Upper lobe of right lung (tissue), 1 donor: ENCODE measurements around the gene TRMT61A. TPM values are rescaled to one million over a fixed set of nuclear protein-coding genes. Genes with fewer than 3 reads are reported as not detected.
A peak's percentile ranks its signal among the peaks of the same experiment; 100 is the strongest.
"Not testable (repeated sequence)": the region's sequence is repeated elsewhere in the genome, so short reads cannot be mapped to it uniquely, and the experiment has no call there.

Experiments
- ATAC-seq: fragments of 200-7000 bp; cut with Tn5 transposase; one replicate; pipeline ENCODE4 v1.9.1; 2020; ENCODE audit warnings: mild to moderate bottlenecking, moderate library complexity
- DNase-seq: peaks from one replicate; pipeline ENCODE4 v3.0.0-alpha.2; 2020
- H3K27ac ChIP-seq: fragments of 200-600 bp; one replicate; pipeline ENCODE4 v1.8.0; 2022
- H3K27me3 ChIP-seq: fragments of 200-600 bp; one replicate; pipeline ENCODE4 v1.8.0; 2022; ENCODE audit warnings: mild to moderate bottlenecking
- H3K36me3 ChIP-seq: fragments of 200-600 bp; one replicate; pipeline ENCODE4 v1.8.0; 2022
- H3K4me1 ChIP-seq: fragments of 200-600 bp; one replicate; pipeline ENCODE4 v1.8.0; 2022
- H3K4me3 ChIP-seq: fragments of 200-600 bp; one replicate; pipeline ENCODE4 v1.8.0; 2022; ENCODE audit warnings: mild to moderate bottlenecking
- H3K9me3 ChIP-seq: fragments of 200-600 bp; one replicate; pipeline ENCODE4 v1.8.0; 2022
- CTCF ChIP-seq: fragments of 200-600 bp; IDR thresholded peaks from one replicate; pipeline ENCODE4 v1.8.0; 2022; ENCODE audit warnings: antibody characterized with exemption
- intact Hi-C: fragments of 100-400 bp; cut with DNase I; formaldehyde crosslinking; loops from one replicate; pipeline ENCODE4 v1.11.0; 2022
- total RNA-seq: library from RNA; stranded (reverse); fragmentation: NEBNext Ultra II Directional; extraction: Animal tissue kit (Norgen Biotek cat#: 25700); gene quantifications from one replicate; pipeline ENCODE4 v1.2.1, GENCODE V29; 2021
- donor health status: DM: no; HTN: yes; CAD: no; lungs with severe emphysema.

TRMT61A gene
- total RNA-seq, 1 donor from 2014 or later = 11.6 TPM

DNA sequence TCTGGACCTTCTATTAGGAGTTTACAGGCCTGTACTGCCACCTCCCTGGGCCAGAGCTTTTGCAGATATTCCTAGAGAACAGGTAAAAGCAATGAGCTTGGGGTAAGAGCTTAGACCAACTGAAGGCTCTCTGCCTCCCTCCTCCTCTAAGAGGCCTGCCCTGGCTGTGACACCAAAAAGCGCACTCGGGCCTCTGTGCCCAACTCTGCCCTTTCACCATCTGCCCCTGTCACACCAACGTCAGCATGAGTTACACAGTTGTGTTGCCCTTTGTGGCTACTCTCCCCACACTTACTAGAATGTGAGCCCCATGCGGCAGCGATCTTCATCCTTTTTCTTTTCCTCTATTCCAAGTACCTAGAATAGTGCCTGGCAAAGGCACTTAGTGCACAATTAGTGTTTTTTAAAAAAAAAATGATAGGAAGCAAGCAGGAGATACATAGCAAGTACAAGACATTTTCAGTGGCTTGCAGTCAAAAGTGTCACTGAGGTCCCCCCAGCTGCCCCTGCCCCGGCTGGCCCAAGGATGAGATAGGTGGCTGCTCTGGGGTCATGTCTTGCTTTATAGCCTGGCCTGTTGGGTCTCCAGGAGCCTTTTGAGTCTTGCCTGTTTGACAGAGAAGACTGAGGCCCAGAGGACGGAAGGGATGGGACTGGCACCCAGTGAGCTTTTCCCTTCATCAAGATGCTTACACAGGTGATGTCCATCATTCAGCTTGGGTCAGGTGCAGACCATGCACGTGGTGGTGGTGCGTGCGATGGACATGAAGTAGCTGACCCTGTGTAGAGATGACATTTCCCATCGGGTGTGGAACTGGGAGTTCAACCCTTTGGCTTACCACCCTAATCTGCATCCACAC lies 18.9 kb upstream of the TRMT61A start:
- ATAC-seq (no peak), DNase-seq (peak; percentile 59)
- Histone ChIP-seq H3K4me1 (peaks cover 22% of the 10 kb centered on the region), H3K9me3 (no peaks in the 10 kb centered on the region), H3K36me3 (peaks cover 43% of the 10 kb centered on the region), H3K4me3 (no peak overlapping the region), H3K27me3 (no peaks in the 10 kb centered on the region), H3K27ac (no peak overlapping the region)
- no peak for TF ChIP-seq CTCF
- intact Hi-C loops = no loop called here

DNA sequence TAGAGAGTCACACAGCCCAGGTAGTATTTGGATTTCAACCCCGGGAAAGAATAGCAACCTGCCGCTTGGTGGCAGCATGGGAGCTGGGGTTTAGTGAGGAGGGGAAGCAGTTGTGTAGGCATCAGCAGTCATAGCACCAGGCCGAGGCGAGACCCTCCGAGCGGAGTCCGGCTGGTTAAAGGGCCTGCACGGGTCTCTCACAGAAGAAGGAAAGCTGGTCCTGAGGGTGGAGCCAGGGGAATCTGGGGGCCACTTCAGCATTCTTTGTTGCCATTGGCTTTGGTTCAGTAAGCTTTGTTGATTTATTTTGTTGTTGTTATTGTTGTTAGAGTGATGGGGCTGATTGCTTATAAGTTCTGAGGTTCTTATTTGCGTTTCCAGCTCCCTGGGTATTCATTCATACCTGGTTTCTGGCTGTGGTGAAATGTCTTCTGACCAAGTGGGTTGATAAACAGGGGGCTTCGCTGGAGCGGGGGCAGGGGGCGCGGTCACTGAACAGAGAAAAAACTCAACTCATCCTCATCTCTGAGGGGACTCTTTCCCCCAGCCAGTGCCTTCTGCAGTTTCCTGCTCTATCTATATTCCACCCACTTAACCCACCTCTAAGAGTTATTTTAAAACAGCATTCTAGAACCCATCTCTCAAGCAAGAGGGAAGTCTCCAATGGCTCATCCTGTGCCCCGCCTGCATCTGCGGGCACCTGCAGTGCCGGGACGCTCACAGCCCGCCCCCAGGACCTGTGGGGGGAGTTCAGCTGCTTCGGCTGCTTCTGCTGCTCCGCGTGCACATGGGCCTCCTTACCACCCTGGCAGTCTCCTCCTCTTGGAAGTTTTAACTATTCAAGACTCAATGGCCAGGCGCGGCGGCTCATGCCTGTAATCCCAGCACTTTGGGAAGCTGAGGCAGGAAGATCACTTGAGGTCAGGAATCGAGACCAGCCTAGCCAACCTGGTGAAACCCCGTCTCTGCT lies 18.0 kb upstream of the TRMT61A start:
- Histone ChIP-seq H3K27me3 (no peaks in the 10 kb centered on the region), H3K36me3 (peaks cover 34% of the 10 kb centered on the region)
- peak; percentile 65 for DNase-seq

DNA sequence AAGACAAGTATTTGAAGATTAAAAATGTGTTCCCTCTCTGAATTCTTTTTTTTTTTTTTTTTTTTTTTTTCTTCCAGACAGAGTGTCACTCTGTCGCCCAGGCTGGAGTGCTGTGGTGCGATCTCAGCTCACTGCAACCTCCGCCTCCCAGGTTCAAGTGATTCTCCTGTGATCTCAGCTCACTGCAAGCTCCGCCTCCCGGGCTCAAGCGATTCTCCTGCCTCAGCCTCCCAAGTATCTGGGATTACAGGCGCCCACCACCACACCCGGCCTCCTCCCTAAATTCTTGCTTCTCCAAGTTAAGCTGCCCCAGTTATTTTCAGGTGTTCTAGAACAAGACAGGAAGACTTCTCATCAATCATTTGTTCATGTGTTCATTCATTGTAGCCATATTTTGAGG lies 16.8 kb upstream of the TRMT61A start:
- peaks cover 22% of the 10 kb centered on the region for H3K4me1 ChIP-seq
- ATAC-seq, intact Hi-C loops, H3K27me3 ChIP-seq, H3K4me3 ChIP-seq, H3K9me3 ChIP-seq: not testable (repeated sequence)
- H3K27ac ChIP-seq = peak overlapping the region; percentile 63
- peak; percentile 62 for DNase-seq
- H3K36me3 ChIP-seq = peaks cover 30% of the 10 kb centered on the region

More for the DNA sequence above, 18.0 kb upstream of the TRMT61A start:
- H3K4me3 ChIP-seq = no peak overlapping the region
- no peaks in the 10 kb centered on the region for H3K9me3 ChIP-seq
- intact Hi-C loops = no loop called here
- no peak for TF ChIP-seq CTCF
- no peak for ATAC-seq
- H3K27ac ChIP-seq = no peak overlapping the region
- H3K4me1 ChIP-seq = peaks cover 22% of the 10 kb centered on the region

DNA sequence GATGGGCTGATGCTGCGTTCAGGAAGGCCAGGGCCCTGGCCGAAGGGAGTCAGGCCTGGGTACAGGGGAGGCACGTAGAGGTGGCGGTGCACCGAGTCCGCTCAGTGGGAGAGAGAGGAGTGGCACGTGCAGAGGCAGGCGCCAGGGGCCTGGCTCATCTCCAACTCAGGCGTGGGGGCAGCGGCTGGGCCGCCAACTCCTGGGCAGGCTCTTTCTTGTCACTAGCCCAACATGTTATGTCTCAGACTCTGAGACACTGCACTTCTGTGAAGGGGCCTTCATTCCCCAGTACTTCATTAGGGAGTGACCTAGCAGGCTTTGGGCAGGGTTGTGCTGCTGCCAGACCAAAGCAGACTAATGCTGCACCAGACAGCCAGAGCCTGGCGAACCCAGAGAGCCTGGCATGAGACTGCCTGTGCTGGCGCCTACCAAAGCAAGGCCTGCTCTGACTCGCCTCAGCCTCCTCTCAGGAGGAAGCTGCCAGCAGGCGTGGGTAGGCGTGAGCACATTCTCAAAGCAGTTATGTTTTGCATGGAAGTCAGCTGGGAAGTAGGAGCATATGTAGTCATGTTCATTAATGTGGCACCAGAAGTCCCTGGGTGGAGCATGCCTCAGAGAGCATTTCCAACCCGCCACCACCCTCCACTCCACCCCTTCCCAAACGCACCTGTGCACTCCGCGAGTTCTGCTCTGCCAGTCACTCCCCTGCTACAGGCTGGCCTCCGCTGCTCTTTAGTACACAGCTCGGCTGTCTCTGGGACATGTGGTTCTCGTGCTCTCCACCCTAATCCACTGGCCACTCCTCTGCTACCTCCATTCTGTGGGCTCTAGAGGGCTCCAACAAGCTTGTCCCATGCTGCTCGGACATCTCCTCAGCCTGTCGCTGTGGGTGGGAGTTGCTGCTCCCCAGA lies 16.0 kb upstream of the TRMT61A start:
- Histone ChIP-seq H3K27me3 (no peaks in the 10 kb centered on the region), H3K4me3 (no peak overlapping the region), H3K36me3 (peaks cover 24% of the 10 kb centered on the region), H3K27ac (peak overlapping the region; percentile 63), H3K9me3 (no peaks in the 10 kb centered on the region), H3K4me1 (peaks cover 25% of the 10 kb centered on the region)
- DNase-seq (peak; percentile 88), ATAC-seq (peak; percentile 86)
- intact Hi-C loops = no loop called here
- no peak for TF ChIP-seq CTCF

DNA sequence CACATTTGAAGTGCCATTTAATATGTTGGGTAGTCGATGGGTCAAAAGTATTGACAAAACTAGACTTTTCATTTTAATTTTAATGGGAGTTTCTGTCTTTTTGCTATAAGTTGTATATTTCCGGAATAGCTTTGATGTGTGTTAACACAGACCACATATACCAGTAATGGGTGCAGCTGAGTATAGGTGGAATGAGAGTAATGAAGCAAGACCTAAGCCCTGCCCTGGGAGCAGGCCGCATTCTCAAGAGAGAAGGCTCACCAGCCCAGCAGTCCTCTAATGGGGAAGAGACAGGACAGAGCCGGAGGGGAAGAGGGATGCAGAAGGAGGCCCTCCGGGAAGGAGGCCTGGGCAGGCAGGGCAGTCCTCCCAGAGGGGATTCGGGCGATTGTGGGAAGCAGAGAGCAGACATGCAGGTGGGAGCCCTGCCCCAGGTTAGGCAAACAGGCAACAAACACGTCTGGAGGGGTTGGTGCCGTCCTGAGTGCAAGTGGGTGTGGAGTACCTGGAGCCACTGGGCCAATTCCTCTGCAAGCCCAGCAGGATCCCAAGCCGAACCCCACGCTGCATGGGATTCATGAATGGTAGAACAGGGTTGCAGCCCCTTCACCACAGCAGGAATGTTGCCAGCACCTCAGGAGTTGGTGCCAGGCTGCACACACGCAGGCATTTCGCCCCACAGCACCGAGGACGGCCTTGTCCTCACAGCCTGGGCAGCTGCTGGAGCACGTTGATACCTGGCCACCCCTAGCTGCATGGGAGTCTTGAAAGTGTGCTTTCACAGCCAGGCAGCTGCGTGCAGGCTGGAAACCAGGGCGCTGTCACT lies 14.2 kb upstream of the TRMT61A start:
- TF ChIP-seq CTCF = no peak
- H3K4me1 ChIP-seq = peaks cover 44% of the 10 kb centered on the region
- ATAC-seq = no peak
- peak overlapping the region; percentile 37 for H3K27ac ChIP-seq
- no peak overlapping the region for H3K4me3 ChIP-seq
- peak; percentile 64 for DNase-seq
- intact Hi-C loops = no loop called here
- no peaks in the 10 kb centered on the region for H3K27me3 ChIP-seq
- H3K9me3 ChIP-seq = no peaks in the 10 kb centered on the region
- peaks cover 13% of the 10 kb centered on the region for H3K36me3 ChIP-seq
